Liver (tissue), 9 donors: ENCODE results near the gene ASCC1. TPM values are rescaled to one million over a fixed set of nuclear protein-coding genes. Genes with fewer than 3 reads are reported as not detected.

Experiments used
- DNase-seq: peaks from one replicate; pipeline ENCODE4 v3.0.0-alpha.2; 2017; ENCODE audit warnings: low spot score
- H3K27ac ChIP-seq, 2 donors: one replicate each; pipeline ENCODE4 v1.7.0; 2013; ENCODE audit warnings: inconsistent platforms in 2 of 2, low read length in 2 of 2, control low read depth in 1 of 2, low read depth in 1 of 2, mild to moderate bottlenecking in 1 of 2
- H3K27me3 ChIP-seq, 4 donors: one replicate each; pipeline versions ENCODE4 v1.6.1 to v1.7.0; 2013; ENCODE audit warnings: low read length in 3 of 4, inconsistent platforms in 1 of 4, mild to moderate bottlenecking in 1 of 4, moderate library complexity in 1 of 4; ENCODE audit not compliant: control insufficient read depth in 4 of 4, insufficient read depth in 4 of 4
- H3K36me3 ChIP-seq, 4 donors: one replicate each; pipeline versions ENCODE4 v1.6.1 to v1.7.0; 2013; ENCODE audit warnings: low read length in 3 of 4, mild to moderate bottlenecking in 3 of 4, low read depth in 1 of 4, moderate library complexity in 1 of 4; ENCODE audit not compliant: control insufficient read depth in 4 of 4, insufficient read depth in 3 of 4
- H3K4me1 ChIP-seq, 4 donors: one replicate each; pipeline versions ENCODE4 v1.6.1 to v1.7.0; 2013; ENCODE audit warnings: low read length in 3 of 4, mild to moderate bottlenecking in 3 of 4, moderate library complexity in 1 of 4; ENCODE audit not compliant: control insufficient read depth in 4 of 4, insufficient read depth in 4 of 4
- H3K4me3 ChIP-seq, 3 donors: one replicate each; pipeline versions ENCODE4 v1.6.1 to v1.7.0; 2013; ENCODE audit warnings: low read length in 3 of 3, control low read depth in 1 of 3, low read depth in 1 of 3, mild to moderate bottlenecking in 1 of 3
- H3K9ac ChIP-seq, 2 donors: one replicate each; pipeline ENCODE4 v1.7.0; 2013; ENCODE audit warnings: low read length in 2 of 2, mild to moderate bottlenecking in 2 of 2, moderate library complexity in 2 of 2, control low read depth in 1 of 2, low read depth in 1 of 2
- H3K9me3 ChIP-seq, 4 donors: one replicate each; pipeline versions ENCODE4 v1.6.1 to v1.7.0; 2013; ENCODE audit warnings: low read length in 3 of 4; ENCODE audit not compliant: control insufficient read depth in 4 of 4
- ATF3 ChIP-seq: IDR thresholded peaks from 2 replicates; pipeline ENCODE4 v1.6.1; 2016; ENCODE audit warnings: antibody characterized with exemption
- CTCF ChIP-seq: fragments of 150-350 bp; IDR thresholded peaks from 2 replicates; pipeline ENCODE4 v1.5.1; 2017; ENCODE audit warnings: improper control_type of control experiment, low read depth, low read length; ENCODE audit not compliant: missing input control
- EGR1 ChIP-seq, 2 donors: IDR thresholded peaks; 2 replicates each; pipeline ENCODE4 v1.6.1; 2016 to 2018; ENCODE audit warnings: antibody characterized with exemption in 2 of 2, low read depth in 2 of 2
- FOXA1 ChIP-seq: IDR thresholded peaks from 2 replicates; pipeline ENCODE4 v1.6.1; 2016; ENCODE audit warnings: antibody characterized with exemption
- FOXA2 ChIP-seq: IDR thresholded peaks from 2 replicates; pipeline ENCODE4 v1.6.1; 2016; ENCODE audit warnings: antibody characterized with exemption
- GABPA ChIP-seq, 2 donors: IDR thresholded peaks in 1 of 2; conservative IDR thresholded peaks in 1 of 2; 2 replicates each; pipeline ENCODE4 v1.6.1; 2016; ENCODE audit warnings: antibody characterized with exemption in 2 of 2, mild to moderate bottlenecking in 1 of 2, moderate library complexity in 1 of 2
- HNF4A ChIP-seq, 2 donors: conservative IDR thresholded peaks; 2 replicates each; pipeline ENCODE4 v1.6.1; 2016; ENCODE audit warnings: antibody characterized with exemption in 2 of 2, mild to moderate bottlenecking in 2 of 2
- HNF4G ChIP-seq: IDR thresholded peaks from 2 replicates; pipeline ENCODE4 v1.6.1; 2016; ENCODE audit warnings: antibody characterized with exemption
- JUND ChIP-seq, 2 donors: IDR thresholded peaks; 2 replicates each; pipeline ENCODE4 v1.6.1; 2016; ENCODE audit warnings: antibody characterized with exemption in 2 of 2
- MAX ChIP-seq: IDR thresholded peaks from 2 replicates; pipeline ENCODE4 v1.6.1; 2016; ENCODE audit warnings: antibody characterized with exemption
- NR2F2 ChIP-seq: IDR thresholded peaks from 2 replicates; pipeline ENCODE4 v1.6.1; 2016; ENCODE audit warnings: antibody characterized with exemption
- RAD21 ChIP-seq, 2 donors: IDR thresholded peaks; 2 replicates each; pipeline ENCODE4 v1.6.1; 2016; ENCODE audit warnings: antibody characterized with exemption in 2 of 2, mild to moderate bottlenecking in 2 of 2
- REST ChIP-seq: IDR thresholded peaks from 2 replicates; pipeline ENCODE4 v1.6.1; 2016; ENCODE audit warnings: antibody characterized with exemption, mild to moderate bottlenecking
- RXRA ChIP-seq, 2 donors: IDR thresholded peaks; 2 replicates each; pipeline ENCODE4 v1.6.1; 2017 to 2018; ENCODE audit warnings: antibody characterized with exemption in 2 of 2, mild to moderate bottlenecking in 1 of 2
- SP1 ChIP-seq: IDR thresholded peaks from 2 replicates; pipeline ENCODE4 v1.6.1; 2018; ENCODE audit warnings: antibody characterized with exemption, mild to moderate bottlenecking
- TAF1 ChIP-seq: conservative IDR thresholded peaks from 2 replicates; pipeline ENCODE4 v1.6.1; 2016; ENCODE audit warnings: antibody characterized with exemption, mild to moderate bottlenecking
- YY1 ChIP-seq: IDR thresholded peaks from 2 replicates; pipeline ENCODE4 v1.6.1; 2016; ENCODE audit warnings: antibody characterized with exemption, mild to moderate bottlenecking
- ZBTB33 ChIP-seq: IDR thresholded peaks from 2 replicates; pipeline ENCODE4 v1.6.1; 2016; ENCODE audit warnings: antibody characterized with exemption
- WGBS: extraction: QIAGEN DNeasy Blood & Tissue Kit; methylation state at CpG from one replicate; pipeline ENCODE4 v1.1.7; 2013; 5-methylcytosine and 5-hydroxymethylcytosine counted together
- polyA plus RNA-seq, 2 donors: library from polyadenylated mRNA; stranded (reverse) in 1 of 2; unstranded in 1 of 2; fragments of 200-250 nt in 1 of 2; fragments of >200 nt in 1 of 2; fragmentation: Nextera tagmentation in 1 of 2; extraction: Ambion mirVana in 1 of 2; gene quantifications; one replicate each; pipeline versions ENCODE4 v1.2.1 to v1.2.3, GENCODE V29; 2013 to 2015
- total RNA-seq, 2 donors: library from RNA; depleted of rRNA; stranded (reverse); fragments of >200 nt; gene quantifications; one replicate each; pipeline ENCODE4 v1.2.3, GENCODE V29; 2014
- donor health status: healthy.
- donor health status: healthy.
- donor health status: healthy.
- donor health status: healthy.
- donor health status: healthy.

Gene ASCC1
- total and polyA plus RNA-seq, 4 donors: 6.9 to 13.9 (median 10.2) TPM

- TF ChIP-seq ATF3: no peak
These were observed 117.1 kb downstream of the ASCC1 start (continued) for GRCh38 chr10:72098836-72099599.

GRCh38 chr10:72098301-72098835 is 117.7 kb downstream of the ASCC1 start:
- 44% methylated on average over 3 of the region's 3 CpGs for WGBS
- TF ChIP-seq TAF1 (no peak), ATF3 (peak; percentile 13), JUND (IDR thresholded peaks at IDR 0.05) (peak; percentile 24 to 28), YY1 (peak; percentile 83), CTCF (no peak), RXRA (IDR thresholded peaks at IDR 0.05) (peak; percentile 89 to 93), GABPA (IDR thresholded peaks at IDR 0.05 in 1 of 2, conservative IDR thresholded peaks at IDR 0.05 in 1 of 2) (peak in 1 of 2 donors; percentile 8), FOXA2 (peak; percentile 34), RAD21 (IDR thresholded peaks at IDR 0.05) (no peak), HNF4G (peak; percentile 53), HNF4A (conservative IDR thresholded peaks at IDR 0.05) (peak; percentile 81 to 83), EGR1 (IDR thresholded peaks at IDR 0.05; ENCODE audit: low read depth in 2 of 2) (peak in 1 of 2 donors; percentile 25), REST (no peak), MAX (peak; percentile 65), ZBTB33 (peak; percentile 45), NR2F2 (peak; percentile 6), FOXA1 (peak; percentile 58), SP1 (peak; percentile 84)
- H3K27me3 ChIP-seq: no peaks in the 10 kb centered on the region
- no peak for DNase-seq
- H3K36me3 ChIP-seq: peaks cover 1 to 8% (median 5%) of the 10 kb centered on the region in 4 donors
- H3K4me3 ChIP-seq: no peak overlapping the region
- no peak overlapping the region for H3K9ac ChIP-seq
- no peaks in the 10 kb centered on the region for H3K9me3 ChIP-seq
- H3K4me1 ChIP-seq: peaks cover 0 to 34% (median 25%) of the 10 kb centered on the region in 4 donors
- peak overlapping the region; percentile 62 to 74 for H3K27ac ChIP-seq
